Nephron (organoid): Measurements from ENCODE around the gene UBAC1.

ENCODE experiments used
- H3K27ac Mint-ChIP-seq, 3 experiments: 2 replicates each; pipeline ENCODE4 v1.8.0; 2020; ENCODE audit warnings: mixed read lengths in 3 of 3, mild to moderate bottlenecking in 2 of 3, moderate library complexity in 1 of 3
- H3K27me3 Mint-ChIP-seq: 2 replicates; pipeline ENCODE4 v1.8.0; 2021; ENCODE audit warnings: low read depth, mild to moderate bottlenecking, moderate library complexity, mixed read lengths
- H3K36me3 Mint-ChIP-seq: 2 replicates; pipeline ENCODE4 v1.8.0; 2020; ENCODE audit warnings: low read depth, mixed read lengths
- H3K4me1 Mint-ChIP-seq: 2 replicates; pipeline ENCODE4 v1.8.0; 2020; ENCODE audit warnings: mixed read lengths
- H3K4me3 Mint-ChIP-seq, 3 experiments: 2 replicates each; pipeline ENCODE4 v1.8.0; 2020; ENCODE audit warnings: mild to moderate bottlenecking in 3 of 3, mixed read lengths in 3 of 3, moderate library complexity in 2 of 3
- H3K9me3 Mint-ChIP-seq: 2 replicates; pipeline ENCODE4 v1.8.0; 2020; ENCODE audit warnings: mixed read lengths
- CTCF ChIP-seq, 3 experiments: fragments of 200-600 bp; sonication (generic); IDR thresholded peaks; one replicate each; pipeline ENCODE4 v1.5.0; 2021; ENCODE audit warnings: antibody characterized with exemption in 3 of 3; ENCODE audit not compliant: unreplicated experiment in 3 of 3

Gene UBAC1

GRCh38 chr9:135961277-135961715 lies at the start of gene UBAC1:
Gene UBAC1 (minus strand): TSS chr9:135961373. CDS start chr9:135961162, 211 bp downstream.
- peak; percentile 28 to 37 (median 32) for TF ChIP-seq CTCF (IDR thresholded peaks at IDR 0.05; ENCODE audit: unreplicated experiment in 3 of 3)
- Mint-ChIP-seq H3K27me3 (peaks cover 9% of the 10 kb centered on the region), H3K4me3 (peak within 1 kb of the TSS; percentile 90 to 94 (median 93)), H3K27ac (peak within 1 kb of the TSS in 2 of 3 experiments; percentile 50 to 63), H3K9me3 (no peaks in the 10 kb centered on the region), H3K4me1 (peaks cover 19% of the 10 kb centered on the region), H3K36me3 (peaks cover 3% of the 10 kb centered on the region)

GRCh38 chr9:136010615-136011361 lies 49.6 kb upstream of the UBAC1 start:
- peaks cover 25% of the 10 kb centered on the region for H3K4me1 Mint-ChIP-seq

GRCh38 chr9:136010176-136010575 lies 49.0 kb upstream of the UBAC1 start:
- Mint-ChIP-seq H3K27ac (peak overlapping the region in 2 of 3 experiments; percentile 37 to 71), H3K36me3 (no peaks in the 10 kb centered on the region), H3K4me3 (no peak overlapping the region), H3K9me3 (no peaks in the 10 kb centered on the region), H3K27me3 (no peaks in the 10 kb centered on the region), H3K4me1 (peaks cover 25% of the 10 kb centered on the region)
- no peak for TF ChIP-seq CTCF (IDR thresholded peaks at IDR 0.05; ENCODE audit: unreplicated experiment in 3 of 3)

More at GRCh38 chr9:136010615-136011361, 49.6 kb upstream of the UBAC1 start:
- Mint-ChIP-seq H3K36me3 (no peaks in the 10 kb centered on the region), H3K27ac (peak overlapping the region in 2 of 3 experiments; percentile 37 to 71), H3K27me3 (no peaks in the 10 kb centered on the region), H3K4me3 (peak overlapping the region in 1 of 3 experiments; percentile 23), H3K9me3 (no peaks in the 10 kb centered on the region)
- TF ChIP-seq CTCF (IDR thresholded peaks at IDR 0.05; ENCODE audit: unreplicated experiment in 3 of 3): no peak

GRCh38 chr9:136009516-136009915 lies 48.3 kb upstream of the UBAC1 start:
- H3K27me3 Mint-ChIP-seq: no peaks in the 10 kb centered on the region
- H3K9me3 Mint-ChIP-seq: no peaks in the 10 kb centered on the region
- no peak overlapping the region for H3K27ac Mint-ChIP-seq
- TF ChIP-seq CTCF (IDR thresholded peaks at IDR 0.05; ENCODE audit: unreplicated experiment in 3 of 3): no peak
- H3K4me3 Mint-ChIP-seq: no peak overlapping the region
- H3K4me1 Mint-ChIP-seq: peaks cover 25% of the 10 kb centered on the region
- no peaks in the 10 kb centered on the region for H3K36me3 Mint-ChIP-seq

- Mint-ChIP-seq H3K27me3 (no peaks in the 10 kb centered on the region), H3K36me3 (no peaks in the 10 kb centered on the region), H3K9me3 (no peaks in the 10 kb centered on the region), H3K4me1 (peaks cover 25% of the 10 kb centered on the region), H3K4me3 (no peak overlapping the region), H3K27ac (peak overlapping the region in 2 of 3 experiments; percentile 59 to 60)
- no peak for TF ChIP-seq CTCF (IDR thresholded peaks at IDR 0.05; ENCODE audit: unreplicated experiment in 3 of 3)
Observed at GRCh38 chr9:136008693-136008997, 47.5 kb upstream of the UBAC1 start.
